ENCODE data around the gene TMEM204.

TMEM204 gene

GRCh38 chr16:1494711-1495110 is 38.8 kb upstream of the TMEM204 start:
- no peak overlapping the region for H3K27ac ChIP-seq (ENCODE audit: extremely low read depth, low read depth, low read length)

GRCh38 chr16:1495211-1495888 is 38.1 kb upstream of the TMEM204 start:
- no peak overlapping the region for H3K4me3 ChIP-seq (ENCODE audit: low read depth, low read length)
- H3K36me3 ChIP-seq (ENCODE audit: control insufficient read depth in 2 of 2, insufficient read depth in 1 of 2, low read length in 2 of 2): peaks cover 7 to 60% of the 10 kb centered on the region in 2 experiments; a peak in 2 of 3 replicates
- CTCF ChIA-PET: no interaction called here
- TF ChIP-seq ZSCAN5A (tag by site-specific recombination; IDR thresholded peaks at IDR 0.05): no peak
- TF ChIP-seq ZNF768 (tag by site-specific recombination; IDR thresholded peaks at IDR 0.05): no peak
- TF ChIP-seq ZNF114 (tag by site-specific recombination; IDR thresholded peaks at IDR 0.05): no peak
- TF ChIP-seq ZSCAN18 (tag by site-specific recombination; IDR thresholded peaks at IDR 0.05): no peak
- H3K4me1 ChIP-seq (ENCODE audit: control insufficient read depth, insufficient read depth, low read length): 0 out of 2 replicates have a peak, but pooled peaks cover 2% of the 10 kb centered on the region
- H3K9me3 ChIP-seq (ENCODE audit: control insufficient read depth, insufficient read depth, low read depth, low read length): no peaks in the 10 kb centered on the region
- no peak overlapping the region for H3K27ac ChIP-seq (ENCODE audit: extremely low read depth, low read depth, low read length)
- POLR2A ChIA-PET: no interaction called here

More at GRCh38 chr16:1494711-1495110, 38.8 kb upstream of the TMEM204 start:
- Histone ChIP-seq H3K4me1 (ENCODE audit: control insufficient read depth, insufficient read depth, low read length) (0 out of 2 replicates have a peak, but pooled peaks cover 2% of the 10 kb centered on the region), H3K36me3 (ENCODE audit: control insufficient read depth in 2 of 2, insufficient read depth in 1 of 2, low read length in 2 of 2) (peaks cover 7 to 53% of the 10 kb centered on the region in 2 experiments; a peak in 2 of 3 replicates), H3K9me3 (ENCODE audit: control insufficient read depth, insufficient read depth, low read depth, low read length) (no peaks in the 10 kb centered on the region), H3K4me3 (ENCODE audit: low read depth, low read length) (peak overlapping the region; percentile 77; the same call in 1 of the 2 replicates)
- no peak for TF ChIP-seq ZSCAN4 (tag by site-specific recombination; IDR thresholded peaks at IDR 0.05)
- TF ChIP-seq ZNF157 (tag by site-specific recombination; IDR thresholded peaks at IDR 0.05): peak; percentile 81
- CTCF ChIA-PET: interaction anchor here (0.7 kb wide), 1 partner anchor 205 kb away, joined by 4 read pairs; no protein-coding TSS in a partner anchor
- POLR2A ChIA-PET: interaction anchor here (1.3 kb wide), 1 partner anchor 152 kb away, joined by 4 read pairs; no protein-coding TSS in a partner anchor

GRCh38 chr16:1495889-1496262 is 37.6 kb upstream of the TMEM204 start:
- POLR2A ChIA-PET: no interaction called here
- Histone ChIP-seq H3K9me3 (ENCODE audit: control insufficient read depth, insufficient read depth, low read depth, low read length) (no peaks in the 10 kb centered on the region), H3K36me3 (ENCODE audit: control insufficient read depth in 2 of 2, insufficient read depth in 1 of 2, low read length in 2 of 2) (peaks cover 7 to 65% of the 10 kb centered on the region in 2 experiments; a peak in 2 of 3 replicates), H3K27ac (ENCODE audit: extremely low read depth, low read depth, low read length) (no peak overlapping the region), H3K4me3 (ENCODE audit: low read depth, low read length) (no peak overlapping the region), H3K4me1 (ENCODE audit: control insufficient read depth, insufficient read depth, low read length) (0 out of 2 replicates have a peak, but pooled peaks cover 2% of the 10 kb centered on the region)
- CTCF ChIA-PET: no interaction called here
- TF ChIP-seq KLF9 (tag by site-specific recombination; IDR thresholded peaks at IDR 0.05; ENCODE audit: low read depth) (no peak), ZNF362 (tag by site-specific recombination; IDR thresholded peaks at IDR 0.05) (no peak), ZNF18 (tag by site-specific recombination; IDR thresholded peaks at IDR 0.05) (no peak), ZNF558 (tag by site-specific recombination; IDR thresholded peaks at IDR 0.05) (no peak), ZNF350 (tag by site-specific recombination; IDR thresholded peaks at IDR 0.05) (no peak), ZBTB11 (tag by site-specific recombination; conservative IDR thresholded peaks at IDR 0.05; ENCODE audit: low read depth) (no peak), ZBTB26 (tag by site-specific recombination; optimal IDR thresholded peaks at IDR 0.05) (no peak), ZNF138 (tag by site-specific recombination; IDR thresholded peaks at IDR 0.05; ENCODE audit: borderline replicate concordance) (no peak), ZNF16 (tag by site-specific recombination; IDR thresholded peaks at IDR 0.05; ENCODE audit: low read depth) (no peak), GLIS2 (tag by site-specific recombination; IDR thresholded peaks at IDR 0.05) (no peak), ZNF530 (tag by site-specific recombination; IDR thresholded peaks at IDR 0.05; ENCODE audit: low read depth) (no peak), ZNF266 (tag by site-specific recombination; IDR thresholded peaks at IDR 0.05; ENCODE audit: low read depth) (no peak)
